ENCODE data around the gene NFKBIB.
A peak's percentile ranks its signal among the peaks of the same experiment; 100 is the strongest.
"Not testable (repeated sequence)": the region's sequence is repeated elsewhere in the genome, so short reads cannot be mapped to it uniquely, and the experiment has no call there.

The NFKBIB gene

GRCh38 chr19:38928391-38929001 is 28.7 kb downstream of the NFKBIB start:
- DNase-seq = no peak

DNA sequence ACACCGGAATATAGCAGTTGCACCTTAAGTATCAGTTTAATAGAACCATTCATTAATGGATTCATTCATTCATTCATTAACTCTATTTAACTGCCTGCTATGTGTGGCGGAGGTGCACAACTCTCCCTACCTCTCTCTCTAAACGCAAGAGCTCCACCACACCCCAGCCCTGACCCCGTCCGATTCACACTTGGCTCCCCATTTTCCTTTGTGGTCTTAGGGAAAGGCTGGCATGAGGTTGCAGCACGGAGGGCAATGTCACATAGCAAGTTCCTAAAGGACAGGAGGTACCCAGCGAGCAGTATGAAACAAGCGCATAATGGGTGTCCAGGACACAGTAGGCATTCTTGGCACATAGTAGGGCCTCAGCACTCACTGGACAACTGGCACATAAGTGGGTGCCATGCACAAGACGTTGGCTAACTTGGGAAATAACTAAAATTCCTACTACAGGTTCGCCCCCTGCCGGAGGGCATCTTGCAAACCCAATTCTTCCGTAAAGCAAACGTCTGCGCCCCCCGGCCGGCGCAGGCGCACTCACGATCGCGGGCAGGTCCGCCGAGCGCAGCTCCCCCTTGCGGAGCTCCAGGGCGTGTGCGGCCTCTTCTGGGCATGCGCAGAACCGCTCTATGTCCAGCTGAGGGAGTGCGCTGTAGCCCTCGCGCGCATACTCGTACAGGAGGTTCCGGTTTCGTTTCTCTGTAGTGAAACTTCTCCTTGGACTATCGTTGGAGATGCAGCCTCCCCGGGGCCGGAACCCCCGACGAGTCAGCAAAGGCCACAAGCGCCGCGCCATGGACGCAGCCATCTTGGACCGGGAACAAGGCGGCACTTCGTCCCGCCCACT is 30.4 kb downstream of the NFKBIB start, which contains the start of gene SARS2:
SARS2 (minus strand) TSS at position 835 of the 847 bp plus-strand sequence; CDS start at position 808, 27 bp downstream.
- peak; percentile 82 to 100 (median 95) for DNase-seq

GRCh38 chr19:38930776-38931520 is 31.2 kb downstream of the NFKBIB start, which contains the start of gene MRPS12:
Gene MRPS12 (plus strand): TSS chr19:38930944. CDS start chr19:38931295, 351 bp downstream.
- peak in 40 of 51 donors; percentile 94 to 99 (median 98) for DNase-seq

DNA sequence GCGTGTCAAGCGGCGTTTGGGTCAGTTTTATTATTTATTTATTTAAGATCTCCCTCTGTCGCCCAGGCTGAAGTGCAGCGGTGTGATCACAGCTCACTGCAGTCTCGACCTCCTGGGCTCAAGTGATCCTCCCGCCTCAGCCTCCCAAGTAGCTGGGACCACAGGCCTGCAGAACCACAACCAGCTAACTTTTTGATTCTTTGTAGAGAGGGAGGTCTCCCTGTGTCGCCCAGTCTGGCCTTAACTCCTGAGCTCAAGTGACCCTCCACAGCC is 31.7 kb downstream of the NFKBIB start:
- no peak for DNase-seq

DNA sequence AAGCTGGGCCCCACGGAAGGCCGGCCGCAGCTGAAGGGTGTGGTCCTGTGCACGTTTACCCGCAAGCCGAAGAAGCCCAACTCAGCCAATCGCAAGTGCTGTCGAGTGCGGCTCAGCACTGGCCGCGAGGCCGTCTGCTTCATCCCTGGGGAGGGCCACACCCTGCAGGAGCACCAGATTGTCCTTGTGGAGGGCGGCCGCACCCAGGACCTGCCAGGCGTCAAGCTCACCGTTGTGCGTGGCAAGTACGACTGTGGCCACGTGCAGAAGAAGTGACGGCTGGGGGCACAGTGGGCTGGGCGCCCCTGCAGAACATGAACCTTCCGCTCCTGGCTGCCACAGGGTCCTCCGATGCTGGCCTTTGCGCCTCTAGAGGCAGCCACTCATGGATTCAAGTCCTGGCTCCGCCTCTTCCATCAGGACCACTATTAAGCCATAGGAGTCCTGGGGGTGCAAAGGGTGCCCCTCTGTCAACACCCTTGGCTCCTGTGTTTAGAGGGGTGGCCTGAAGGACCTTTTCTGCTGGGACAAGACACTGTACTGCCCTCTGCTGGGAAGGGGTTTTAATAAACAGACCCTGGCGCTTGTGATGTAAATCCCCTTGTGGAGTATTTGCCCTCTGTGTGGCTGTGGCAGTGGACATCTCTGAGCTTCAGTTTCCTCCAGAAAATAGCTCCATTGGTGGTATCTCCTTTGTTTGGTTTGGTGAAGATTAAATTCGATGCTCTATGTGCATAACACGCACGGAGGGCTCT is 32.8 kb downstream of the NFKBIB start:
- peak in 1 of 51 donors; percentile 3 for DNase-seq

GRCh38 chr19:38933544-38933943 is 33.8 kb downstream of the NFKBIB start:
- no peak for DNase-seq

GRCh38 chr19:38939957-38940356 is 40.2 kb downstream of the NFKBIB start:
- no peak for DNase-seq

- DNase-seq = not testable (repeated sequence)
These were observed 41.7 kb downstream of the NFKBIB start for GRCh38 chr19:38941466-38941865.

DNA sequence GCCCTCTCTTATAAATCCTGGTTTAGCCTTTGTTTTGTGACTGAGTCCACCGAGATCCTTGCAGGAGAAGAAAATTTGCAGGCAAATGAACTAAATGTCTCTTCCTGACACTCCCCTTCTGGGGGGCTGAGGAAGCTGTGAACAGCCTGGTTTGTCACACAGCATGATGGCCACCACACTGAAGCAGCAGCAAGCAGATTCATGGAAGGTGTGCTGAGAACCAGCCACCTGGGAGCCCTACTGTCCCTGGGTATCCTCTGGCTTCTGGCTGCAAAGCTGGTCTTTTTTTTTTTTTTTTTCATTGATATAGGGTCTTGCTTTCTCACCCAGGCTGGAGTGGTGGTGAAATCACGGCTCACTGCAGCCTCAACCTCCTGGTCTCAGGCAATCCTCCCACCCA is 42.2 kb downstream of the NFKBIB start:
- DNase-seq = no peak

DNA sequence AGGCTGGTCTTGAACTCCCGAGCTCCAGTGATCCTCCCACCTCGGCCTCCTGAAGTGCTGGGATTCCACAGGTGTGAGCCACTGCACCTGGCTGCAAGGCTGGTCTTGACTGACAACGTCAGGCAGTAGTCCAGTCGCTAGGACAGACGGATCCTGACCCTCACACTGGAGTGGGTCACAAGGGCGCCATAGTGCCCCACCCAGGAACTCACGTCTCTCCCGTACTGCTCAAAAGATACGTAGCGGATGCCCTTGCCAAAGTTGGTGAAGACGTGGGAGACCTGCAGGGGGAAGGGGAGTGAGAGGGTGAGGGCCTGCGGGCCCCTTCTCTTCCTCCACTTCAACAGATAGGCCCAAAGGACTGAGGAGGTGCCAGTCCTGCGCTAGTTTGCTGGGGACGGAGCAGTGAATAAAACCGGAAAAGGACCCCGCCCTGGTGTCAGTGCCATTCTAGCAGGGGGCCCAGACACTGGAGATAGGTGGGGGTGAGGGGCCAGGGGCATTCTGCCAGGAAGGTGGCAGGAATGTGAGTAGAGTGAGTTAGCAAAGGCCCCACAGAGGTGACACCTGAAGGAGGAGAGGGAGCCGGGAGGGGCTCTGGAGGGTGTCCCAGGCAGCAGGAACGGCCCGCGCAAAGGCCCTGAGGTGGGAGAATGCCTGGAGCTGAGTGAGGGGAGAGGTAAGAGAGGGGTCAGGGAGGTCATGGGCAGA is 42.9 kb downstream of the NFKBIB start:
- DNase-seq = no peak

- no peak for DNase-seq
These were observed 45.3 kb downstream of the NFKBIB start for GRCh38 chr19:38944981-38945506.

- DNase-seq = no peak
These were observed 45.9 kb downstream of the NFKBIB start for GRCh38 chr19:38945562-38946228.

DNA sequence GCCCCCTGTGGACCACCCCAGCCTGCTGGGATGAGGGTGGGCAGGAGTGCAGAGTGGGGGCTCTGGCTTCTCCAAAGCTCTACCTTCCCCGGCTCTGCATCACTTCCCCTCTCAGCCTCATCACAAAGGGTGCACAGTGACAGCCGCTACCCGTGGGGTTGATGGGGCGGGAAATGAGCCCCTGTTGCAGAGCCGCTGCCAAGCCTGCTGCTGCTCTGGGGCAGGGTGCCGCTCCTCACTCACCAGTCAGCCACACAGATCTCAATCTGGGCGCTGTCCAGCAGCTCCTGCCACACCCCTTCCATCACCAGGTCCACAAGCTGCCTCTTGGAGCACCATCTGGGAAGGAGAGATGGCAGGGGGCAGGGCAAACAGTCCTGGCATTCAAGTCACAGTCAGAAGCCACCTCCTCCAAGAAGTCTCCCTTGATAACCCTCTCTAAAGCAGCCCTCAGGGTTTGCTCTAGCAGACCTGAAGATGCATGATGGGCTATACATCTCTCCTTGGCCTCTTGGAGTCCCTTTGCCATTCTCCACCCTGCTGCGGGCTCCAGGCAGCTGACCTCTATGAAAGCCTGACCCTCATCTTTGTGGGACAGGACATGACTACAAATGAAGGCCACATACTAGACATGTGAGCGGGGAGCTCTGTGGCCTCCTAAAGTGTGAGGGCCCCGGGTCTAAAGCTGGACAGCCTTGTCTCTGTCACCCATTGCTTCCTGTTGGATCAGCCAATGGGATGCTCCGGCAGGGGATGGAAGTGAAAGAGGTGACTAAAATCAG is 46.7 kb downstream of the NFKBIB start:
- no peak for DNase-seq

- peak in 50 of 51 donors; percentile 16 to 94 (median 80) for DNase-seq
These were observed 50.0 kb downstream of the NFKBIB start for GRCh38 chr19:38949580-38950367.

DNA sequence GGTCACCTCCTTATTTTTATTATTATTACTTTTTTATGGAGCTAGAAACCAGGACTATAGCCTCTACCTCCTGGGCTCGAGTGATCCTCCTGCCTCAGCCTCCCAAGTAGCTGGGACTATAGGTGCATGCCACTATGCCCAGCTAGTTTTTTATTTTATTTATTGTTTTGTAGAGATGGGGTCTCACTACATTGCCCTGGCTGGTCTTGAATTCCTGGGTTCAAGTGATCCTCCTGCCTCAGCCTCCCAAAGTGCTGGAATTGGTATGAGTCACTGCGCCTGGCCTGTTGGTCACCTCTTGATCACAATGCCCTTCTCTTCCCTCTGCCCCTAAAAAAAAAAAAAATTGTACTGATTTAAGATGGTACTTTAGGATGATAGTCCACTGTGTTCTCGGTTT is 51.4 kb downstream of the NFKBIB start:
- DNase-seq = no peak

DNA sequence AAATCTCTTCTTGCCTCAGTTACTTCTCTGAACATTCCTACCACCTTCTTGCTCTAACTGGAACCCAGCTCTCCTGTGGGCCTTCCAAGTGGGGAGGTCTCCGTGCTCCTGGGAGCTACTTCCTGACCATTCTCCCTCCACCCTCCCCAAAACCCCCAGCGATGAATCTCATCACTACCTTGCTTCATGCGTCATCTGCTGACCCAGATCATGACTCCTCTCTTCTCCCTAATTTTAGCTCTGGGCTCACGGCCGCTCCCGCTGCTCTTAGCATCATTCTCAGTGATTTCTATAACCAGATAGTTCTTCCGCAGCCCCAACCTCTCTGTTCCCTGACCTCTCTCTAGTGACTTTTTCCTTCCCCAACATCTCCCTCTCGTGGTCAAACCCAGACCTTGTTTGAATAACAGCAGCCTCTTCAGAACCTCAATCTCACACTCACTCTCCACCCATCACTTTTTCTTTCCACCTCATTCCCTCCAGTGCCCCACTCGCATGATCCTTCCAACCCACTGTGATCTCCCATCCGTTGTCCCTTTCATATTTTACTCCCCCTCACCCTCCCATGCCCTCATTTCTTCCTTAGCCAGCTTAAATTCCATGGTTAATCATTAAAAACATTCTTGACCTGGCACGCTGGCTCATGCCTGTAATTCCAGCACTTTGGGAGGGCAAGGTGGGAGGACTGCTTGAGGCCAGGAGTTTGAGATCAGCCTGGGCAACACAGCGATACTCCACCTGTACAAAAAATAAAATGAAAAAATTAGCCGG is 52.8 kb downstream of the NFKBIB start:
- peak in 5 of 51 donors; percentile 5 to 15 (median 7) for DNase-seq

- peak in 1 of 51 donors; percentile 5 for DNase-seq
These were observed 53.9 kb downstream of the NFKBIB start for GRCh38 chr19:38953677-38954076.
